NCI-H2171 treated with DMSO at 0.1 percent for 48 hours (cell line): ENCODE results near the gene HSD3B7.

Experiments used
- DNase-seq: peaks from one replicate; lab custom pipeline; 2025; lab: John Stamatoyannopoulos, UW

The HSD3B7 gene

DNA sequence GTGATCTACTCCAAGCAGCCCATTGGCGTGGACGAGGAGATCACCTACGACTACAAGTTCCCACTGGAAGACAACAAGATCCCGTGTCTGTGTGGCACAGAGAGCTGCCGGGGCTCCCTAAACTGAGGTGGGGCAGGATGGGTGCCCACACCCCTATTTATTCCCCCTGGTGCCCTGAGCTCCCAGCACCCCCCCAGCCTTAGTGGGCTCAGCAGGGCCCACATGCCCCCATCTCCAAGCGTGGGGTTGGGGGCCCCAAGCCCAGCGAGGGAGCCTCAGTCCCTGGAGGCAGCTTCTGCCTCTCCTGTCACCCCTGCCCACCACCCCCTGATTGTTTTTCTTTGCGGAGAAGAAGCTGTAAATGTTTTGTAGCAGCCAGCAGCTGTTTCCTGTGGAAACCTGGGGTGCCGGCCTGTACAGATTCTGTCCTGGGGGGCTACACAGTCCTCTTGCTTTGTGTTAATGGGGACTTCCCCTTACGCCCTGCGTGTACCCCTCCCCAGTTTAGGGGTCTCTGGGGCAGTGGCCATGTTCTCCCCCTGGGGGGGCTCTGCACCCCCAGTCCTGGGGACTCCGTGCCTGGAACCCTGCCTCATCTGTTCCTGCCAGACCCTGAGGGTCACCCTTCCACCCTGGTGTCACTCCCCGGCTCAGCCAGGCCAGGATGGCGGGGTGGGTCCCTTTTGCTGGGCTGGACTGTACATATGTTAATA, 953 bp upstream of the HSD3B7 start:
- no peak for DNase-seq

DNA sequence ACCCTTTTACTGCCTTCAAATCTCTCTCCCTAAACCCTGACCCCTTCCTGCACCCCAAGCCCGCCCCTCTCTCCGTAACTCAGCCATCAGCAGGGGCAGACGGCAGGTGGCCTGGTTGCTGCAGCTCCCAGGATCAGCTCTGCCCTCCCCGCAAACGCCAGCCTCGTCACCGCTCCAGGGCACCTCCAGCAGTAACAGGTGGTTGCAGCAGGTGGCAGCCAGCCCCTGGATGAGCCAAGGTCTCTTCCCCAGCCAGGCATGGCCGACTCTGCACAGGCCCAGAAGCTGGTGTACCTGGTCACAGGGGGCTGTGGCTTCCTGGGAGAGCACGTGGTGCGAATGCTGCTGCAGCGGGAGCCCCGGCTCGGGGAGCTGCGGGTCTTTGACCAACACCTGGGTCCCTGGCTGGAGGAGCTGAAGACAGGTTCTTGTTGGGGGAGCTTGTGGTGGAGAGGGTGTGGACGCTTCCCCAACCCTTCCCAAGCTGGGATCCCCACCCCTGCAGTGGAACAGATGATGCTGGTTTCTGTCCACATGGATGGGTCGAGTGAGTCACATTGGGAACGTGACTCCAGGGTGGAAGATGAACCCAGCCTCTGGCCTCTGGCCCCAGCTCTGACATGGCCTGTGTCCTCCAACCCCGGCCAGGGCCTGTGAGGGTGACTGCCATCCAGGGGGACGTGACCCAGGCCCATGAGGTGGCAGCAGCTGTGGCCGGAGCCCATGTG, 558 bp downstream of the HSD3B7 start:
- peak; percentile 88 for DNase-seq

DNA sequence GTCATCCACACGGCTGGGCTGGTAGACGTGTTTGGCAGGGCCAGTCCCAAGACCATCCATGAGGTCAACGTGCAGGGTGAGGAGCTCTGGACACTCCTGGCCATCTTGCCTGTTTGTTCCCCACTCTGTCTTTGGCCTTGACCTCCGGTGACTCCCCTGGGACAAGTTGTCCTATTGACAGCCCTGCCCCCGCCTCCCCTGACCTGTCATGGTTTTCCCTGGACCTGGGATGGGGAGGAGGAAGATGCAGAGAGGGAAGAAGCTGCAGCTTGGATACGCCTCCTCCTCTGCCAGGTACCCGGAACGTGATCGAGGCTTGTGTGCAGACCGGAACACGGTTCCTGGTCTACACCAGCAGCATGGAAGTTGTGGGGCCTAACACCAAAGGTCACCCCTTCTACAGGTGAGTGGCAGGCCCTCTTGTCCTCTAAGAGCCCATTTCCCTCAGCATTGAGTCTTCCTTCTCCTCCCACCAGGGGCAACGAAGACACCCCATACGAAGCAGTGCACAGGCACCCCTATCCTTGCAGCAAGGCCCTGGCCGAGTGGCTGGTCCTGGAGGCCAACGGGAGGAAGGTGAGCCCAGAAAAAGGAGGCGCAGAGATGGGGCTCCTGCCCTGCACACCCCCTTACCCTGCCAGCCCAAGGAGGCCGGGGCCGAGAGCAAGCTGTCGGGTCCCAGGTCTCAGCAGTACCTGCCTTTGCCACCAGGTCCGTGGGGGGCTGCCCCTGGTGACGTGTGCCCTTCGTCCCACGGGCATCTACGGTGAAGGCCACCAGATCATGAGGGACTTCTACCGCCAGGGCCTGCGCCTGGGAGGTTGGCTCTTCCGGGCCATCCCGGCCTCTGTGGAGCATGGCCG, 1.4 kb downstream of the HSD3B7 start:
- DNase-seq, result no peak

DNA sequence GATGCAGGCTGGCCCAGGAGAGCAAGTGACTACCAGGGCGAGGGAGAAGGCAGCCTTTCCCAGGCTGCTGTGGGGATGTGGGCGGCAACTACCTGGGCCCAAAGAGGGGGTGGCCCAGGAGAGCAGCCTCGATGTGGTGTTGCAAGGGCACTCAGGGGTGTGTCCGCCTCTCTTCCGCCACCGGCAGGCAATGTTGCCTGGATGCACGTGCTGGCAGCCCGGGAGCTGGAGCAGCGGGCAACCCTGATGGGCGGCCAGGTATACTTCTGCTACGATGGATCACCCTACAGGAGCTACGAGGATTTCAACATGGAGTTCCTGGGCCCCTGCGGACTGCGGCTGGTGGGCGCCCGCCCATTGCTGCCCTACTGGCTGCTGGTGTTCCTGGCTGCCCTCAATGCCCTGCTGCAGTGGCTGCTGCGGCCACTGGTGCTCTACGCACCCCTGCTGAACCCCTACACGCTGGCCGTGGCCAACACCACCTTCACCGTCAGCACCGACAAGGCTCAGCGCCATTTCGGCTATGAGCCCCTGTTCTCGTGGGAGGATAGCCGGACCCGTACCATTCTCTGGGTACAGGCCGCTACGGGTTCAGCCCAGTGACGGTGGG, 2.7 kb downstream of the HSD3B7 start:
- no peak for DNase-seq

DNA sequence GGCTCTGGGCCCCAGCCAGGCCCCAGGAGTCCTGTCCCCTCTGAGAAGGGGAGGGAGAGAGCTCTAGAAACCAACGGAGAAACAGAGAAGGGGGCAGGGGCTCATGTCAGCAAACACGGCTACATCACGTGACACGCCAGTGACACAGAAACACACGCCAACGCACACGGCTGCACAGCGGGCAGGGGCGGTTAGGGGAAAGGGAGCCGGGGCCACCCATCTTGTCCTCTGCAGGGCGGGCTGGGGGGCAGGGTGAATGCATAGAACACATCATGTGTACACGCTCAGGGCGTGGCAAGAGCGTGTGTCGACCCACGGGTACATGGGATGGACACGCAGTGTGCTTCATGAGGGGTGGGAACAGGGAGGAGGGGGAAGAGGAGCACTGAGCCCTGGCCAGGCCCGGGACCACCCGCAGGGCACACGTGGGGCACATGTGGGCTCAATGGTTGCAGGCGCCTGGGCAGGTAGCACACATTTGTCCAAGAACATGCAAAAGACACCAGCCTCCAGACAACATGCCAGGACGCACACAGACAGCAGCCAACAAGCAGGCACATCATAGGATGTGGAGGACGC, 4.6 kb downstream of the HSD3B7 start:
- no peak for DNase-seq

DNA sequence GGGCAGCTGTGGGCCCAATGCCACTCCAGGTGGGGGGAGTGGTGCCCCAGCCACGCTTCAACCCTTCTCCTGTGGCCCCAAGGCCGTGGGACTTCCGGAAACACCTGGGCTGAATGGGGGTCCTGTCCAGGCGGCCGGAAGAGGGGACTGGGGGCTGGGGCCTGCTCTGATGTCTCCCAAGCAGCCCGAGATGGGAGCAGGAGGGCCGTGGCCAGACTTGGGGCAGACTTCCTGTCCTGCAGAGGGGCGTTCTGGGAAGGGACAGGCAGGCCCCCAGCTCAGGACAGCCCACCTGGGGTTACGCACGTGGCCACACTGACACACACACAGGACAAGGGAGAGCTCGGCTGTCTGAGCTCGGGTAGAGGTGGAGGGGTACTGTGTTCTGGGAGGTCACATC, 5.1 kb downstream of the HSD3B7 start:
- DNase-seq, result no peak

DNA sequence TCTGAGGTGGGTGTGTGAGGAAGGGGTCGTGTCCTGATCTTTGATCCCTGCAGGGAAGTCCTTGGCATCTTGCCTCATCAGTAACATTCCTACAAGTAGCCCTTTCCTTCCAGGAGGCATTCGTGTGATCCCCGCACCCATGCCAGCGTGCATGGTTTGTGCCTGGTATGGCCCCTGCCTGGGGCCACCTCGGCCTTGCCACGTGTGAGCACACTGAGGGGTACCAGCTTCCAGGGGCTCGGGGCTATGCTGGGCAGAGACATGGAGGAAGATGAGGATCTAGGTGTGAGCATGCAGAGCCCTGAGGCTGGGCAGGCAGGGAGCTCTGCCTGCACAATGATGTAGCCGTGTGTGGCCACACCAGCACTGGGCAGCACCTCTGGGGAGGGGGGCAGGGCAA, 6.0 kb downstream of the HSD3B7 start:
- DNase-seq, result no peak

DNA sequence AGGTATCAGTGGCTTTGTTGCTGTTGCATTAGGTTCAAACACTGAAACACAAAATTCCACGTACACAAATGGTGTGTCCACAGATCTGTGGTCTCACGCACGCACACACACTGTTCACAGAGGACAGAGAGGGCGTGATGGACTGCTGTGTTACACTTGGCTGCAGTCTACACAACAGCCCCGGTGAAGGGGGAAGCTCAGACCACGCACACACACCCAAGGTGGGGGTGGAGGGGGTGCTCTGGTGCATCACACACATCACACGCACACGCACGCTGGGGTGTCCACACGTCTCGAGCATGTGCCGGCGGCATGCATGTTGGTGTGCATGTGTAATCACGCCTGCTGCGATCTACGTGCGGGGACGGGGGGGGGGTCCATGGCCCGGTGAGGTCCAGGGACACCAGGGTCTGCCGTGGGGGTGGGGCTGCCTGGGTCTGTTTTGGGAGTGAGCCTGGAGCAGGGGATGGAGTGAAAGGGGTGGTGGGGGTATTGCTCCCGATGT, 7.3 kb downstream of the HSD3B7 start:
- no peak for DNase-seq

DNA sequence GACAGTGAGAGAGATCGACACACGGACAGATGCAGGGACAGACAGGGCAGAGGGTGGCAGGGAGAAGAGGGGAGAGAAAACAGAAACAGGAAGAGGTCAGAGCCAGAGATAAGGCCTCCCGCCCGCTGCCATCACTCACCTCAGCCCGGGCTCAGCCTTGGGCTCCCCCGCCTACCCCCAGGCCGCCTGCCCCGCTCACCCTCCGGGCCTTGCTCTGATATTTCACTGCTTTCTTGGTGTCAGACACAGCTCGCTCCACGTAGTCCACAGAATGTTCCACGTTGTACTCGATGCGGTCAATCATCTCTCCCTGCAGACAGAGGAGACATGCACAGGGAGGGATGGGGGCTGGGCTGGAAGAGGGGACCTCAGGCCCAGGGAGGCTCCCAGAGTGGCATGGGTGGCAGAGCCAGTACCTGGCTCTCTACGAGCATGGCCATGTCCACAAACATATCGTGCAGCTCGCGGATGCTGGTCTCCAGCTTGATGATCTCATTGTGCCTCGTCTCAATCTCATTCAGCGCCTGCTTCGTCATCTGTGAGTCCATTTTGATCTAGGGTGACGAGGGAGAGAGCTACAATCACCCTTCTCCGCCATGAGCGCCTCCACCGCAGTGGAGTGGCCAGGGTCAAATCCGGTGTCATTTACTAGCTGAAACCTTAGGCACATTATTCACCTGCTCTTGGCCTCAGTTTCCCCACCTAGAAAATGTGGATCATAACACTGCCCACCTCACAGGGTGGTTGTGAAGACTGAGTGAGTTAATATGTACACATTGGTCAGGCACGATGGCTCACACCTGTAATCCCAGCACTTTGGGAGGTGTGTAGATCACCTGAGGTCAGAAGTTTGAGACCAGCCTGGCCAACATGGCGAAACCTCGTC, 8.2 kb downstream of the HSD3B7 start:
- no peak for DNase-seq

DNA sequence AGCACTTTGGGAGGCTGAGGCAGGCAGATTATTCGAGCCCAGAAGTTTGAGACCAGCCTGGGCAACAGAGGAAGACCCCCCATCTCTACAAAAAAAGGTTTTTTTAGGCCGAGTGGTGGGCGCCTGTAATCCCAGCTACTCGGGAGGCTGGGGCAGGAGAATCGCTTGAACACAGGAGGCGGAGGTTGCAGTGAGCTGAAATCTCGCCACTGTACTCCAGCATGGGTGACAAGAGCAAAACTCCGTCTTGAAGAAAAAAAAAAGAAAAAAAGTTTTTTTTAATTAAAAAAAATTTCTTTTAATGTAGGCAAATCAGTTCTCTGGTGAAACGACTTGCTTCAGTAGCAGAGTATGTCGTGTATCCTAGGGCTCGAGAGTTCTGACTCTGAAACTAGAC, 10.9 kb downstream of the HSD3B7 start:
- DNase-seq, result no peak

DNA sequence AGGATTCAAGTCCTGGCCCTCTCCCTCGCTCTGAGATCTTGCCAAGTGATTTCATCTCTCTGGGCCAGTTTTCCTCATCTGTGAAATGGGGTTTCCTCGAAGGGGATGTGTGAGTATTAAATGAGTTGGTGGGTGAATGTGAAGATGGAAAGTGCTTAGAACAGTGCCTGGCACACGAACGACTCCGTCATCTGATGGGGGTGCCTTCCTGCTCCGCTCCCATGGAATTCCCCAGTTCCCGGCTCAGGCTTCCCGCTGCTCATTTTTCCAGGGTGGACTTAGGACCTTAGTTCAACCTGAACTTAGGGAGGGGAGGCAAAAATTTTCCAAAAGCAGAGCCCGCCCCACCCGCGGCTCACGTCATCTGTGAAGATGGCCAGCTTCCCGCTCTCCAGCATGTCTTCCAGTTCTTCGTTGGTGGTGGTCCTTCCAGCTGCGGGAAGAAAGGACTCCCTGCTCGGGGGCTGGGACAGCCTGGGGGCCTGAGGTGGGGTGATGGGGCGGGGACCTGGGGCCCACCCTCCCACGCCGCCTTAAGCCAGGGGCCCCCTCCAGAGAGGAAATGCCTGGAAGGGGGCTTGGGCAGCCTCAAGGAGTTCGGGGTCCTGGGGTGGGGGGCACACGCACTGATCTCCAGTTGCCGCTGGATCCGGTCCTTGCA, 11.4 kb downstream of the HSD3B7 start:
- no peak for DNase-seq

DNA sequence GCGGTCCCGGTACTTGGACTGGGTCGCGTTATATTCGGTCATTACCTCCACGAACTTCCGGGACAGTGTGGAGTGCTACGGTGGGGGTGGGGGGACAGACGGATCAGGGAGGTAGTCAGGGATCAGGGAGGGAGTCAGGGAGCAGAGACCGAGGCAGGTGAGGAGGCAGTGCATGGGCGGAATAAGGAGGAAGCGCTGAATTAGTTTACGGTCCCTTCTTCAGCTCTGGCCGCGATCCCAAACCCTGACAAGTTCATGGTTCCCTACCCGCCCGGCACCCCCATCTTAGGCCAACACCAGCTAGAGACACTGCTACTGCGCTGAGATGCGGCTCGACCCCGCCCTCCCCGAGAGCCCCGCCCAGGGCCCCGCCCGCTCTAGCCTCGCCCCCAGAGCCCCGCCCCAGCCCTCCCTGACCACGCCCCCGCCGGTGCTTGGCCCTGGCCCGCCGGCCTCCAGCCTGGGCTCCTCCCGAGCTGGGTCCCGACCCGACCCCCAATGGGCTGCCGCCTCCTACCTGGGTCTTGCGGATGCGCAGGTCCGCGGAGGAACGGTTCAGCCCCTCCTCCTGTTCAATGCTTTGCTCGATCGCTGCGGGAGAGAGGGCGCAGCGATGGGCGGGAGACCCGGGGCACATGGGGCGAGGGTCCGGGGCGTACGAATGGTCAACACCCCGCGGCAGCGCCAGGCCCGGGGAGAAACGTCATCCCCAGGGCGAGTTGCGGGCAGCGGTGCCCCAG, 12.1 kb downstream of the HSD3B7 start:
- peak; percentile 39 for DNase-seq

DNA sequence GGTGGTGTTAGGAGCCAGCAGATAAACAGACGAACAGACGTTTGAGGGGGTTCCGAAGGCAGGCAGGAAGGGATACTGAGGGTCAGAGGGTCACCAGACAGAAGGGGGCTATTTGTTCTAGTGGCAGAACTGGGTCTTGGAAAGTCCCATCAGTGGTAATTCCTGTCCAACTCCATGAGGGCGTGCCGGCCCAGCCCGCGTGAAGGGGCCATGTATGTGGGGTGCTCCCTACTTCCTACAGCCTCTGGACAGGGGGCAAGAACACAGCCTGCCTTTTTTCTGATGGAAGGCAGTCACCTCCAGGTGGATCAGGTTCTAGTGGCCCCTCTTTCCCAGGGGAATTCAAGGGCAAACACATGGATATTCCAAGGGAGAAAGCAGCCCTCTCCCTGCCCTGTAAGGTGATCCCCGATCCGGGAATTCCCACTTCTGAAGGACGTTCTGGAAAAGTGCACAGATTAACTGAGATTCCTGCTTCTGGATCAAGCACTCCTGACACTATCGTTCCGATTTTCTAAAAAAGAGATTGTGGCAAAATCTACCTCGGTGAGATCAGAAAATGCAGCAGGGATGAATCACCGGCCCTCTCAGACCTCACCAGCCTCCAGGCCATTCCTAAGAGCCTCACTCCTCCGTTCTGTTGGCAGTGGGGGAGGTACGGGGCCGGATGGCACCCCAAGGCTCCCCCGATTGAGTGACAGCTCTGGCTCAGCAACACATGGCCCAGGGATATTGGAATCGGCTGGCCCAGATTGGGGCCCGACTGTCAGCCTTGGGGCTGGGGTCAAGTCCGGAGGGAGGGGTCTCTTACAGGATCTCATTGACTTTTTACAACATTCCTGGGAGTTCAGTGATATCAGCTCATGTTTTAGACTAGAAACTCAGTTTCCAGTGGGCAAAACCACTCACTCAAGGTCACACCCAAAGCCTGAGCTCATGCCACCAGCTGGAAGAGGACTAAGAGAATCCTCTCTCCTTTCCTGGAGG, 13.0 kb downstream of the HSD3B7 start:
- DNase-seq, result peak; percentile 33

DNA sequence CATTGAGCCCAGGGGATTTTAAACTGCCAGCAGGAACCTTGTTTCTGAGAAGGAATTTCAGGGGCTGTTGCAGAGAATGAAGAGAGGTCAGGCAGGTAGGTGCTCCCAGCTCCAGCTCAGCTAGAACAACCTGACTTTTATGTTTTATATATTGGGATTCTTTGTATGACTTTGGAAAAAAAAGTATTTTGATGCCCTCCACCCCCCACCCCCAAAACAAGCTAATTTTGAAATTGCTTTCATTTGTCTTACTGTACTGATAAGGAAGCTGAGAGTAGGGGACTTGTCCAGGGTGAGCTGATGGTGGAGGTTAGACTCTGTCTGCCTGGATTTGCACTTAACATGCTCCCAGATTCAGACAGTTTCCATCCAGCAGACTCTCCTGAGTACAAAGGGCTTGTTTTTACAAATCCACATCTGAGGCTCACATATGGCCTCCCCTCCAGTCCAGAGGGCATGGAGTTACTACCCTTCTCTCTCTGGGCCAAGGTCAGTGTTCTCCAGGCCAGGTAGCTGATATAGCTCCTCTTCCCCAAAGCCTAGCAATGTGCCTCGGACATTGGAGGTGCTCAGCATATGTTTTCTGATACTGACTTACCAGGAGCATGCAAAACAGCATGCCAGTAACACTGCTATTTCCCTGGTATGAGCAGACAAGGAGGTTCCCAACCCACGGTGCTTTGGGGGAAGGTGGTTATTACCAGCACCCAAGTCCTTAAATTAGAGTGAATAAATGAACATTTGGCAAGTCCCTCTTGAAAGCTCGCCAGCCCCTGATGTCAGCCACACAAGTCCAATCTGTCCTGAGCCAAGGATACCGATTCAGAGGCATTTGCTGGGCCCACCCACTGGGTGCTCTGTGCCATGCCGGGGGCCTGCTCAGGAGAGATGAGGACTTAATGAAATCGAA, 14.1 kb downstream of the HSD3B7 start:
- DNase-seq, result peak; percentile 5

DNA sequence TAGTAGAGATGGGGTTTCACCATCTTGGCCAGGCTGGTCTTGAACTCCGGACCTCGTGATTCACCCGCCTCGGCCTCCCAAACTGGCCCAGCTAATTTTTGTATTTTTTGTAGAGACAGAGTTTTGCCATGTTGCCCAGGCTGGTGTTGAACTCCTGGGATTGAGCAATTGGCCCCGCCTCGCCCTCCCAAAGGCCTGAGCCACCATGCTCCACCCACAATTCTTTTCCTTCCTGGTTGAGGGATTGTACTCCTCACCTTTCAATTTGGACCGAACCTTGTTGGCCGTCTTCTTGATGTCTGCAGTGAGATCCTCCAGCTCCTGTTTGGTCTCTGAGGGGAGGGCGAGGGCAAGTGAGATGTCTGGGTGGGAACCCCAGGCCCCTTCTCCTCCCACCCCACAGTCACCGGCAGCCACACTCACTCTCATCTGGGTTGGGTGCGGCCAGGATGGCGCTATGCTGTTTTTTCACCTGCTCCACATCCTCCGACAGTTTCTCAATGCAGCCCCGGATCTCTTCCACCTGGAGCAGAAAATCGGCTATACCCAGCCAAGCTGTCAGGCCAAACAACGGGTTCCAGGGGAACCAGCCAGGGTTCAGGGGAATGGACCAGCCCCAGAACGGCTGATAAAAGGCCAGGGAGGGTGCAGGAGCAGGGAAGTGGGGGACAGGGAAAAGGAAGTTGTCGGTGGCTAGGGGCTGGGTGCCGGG, 15.8 kb downstream of the HSD3B7 start:
- no peak for DNase-seq

DNA sequence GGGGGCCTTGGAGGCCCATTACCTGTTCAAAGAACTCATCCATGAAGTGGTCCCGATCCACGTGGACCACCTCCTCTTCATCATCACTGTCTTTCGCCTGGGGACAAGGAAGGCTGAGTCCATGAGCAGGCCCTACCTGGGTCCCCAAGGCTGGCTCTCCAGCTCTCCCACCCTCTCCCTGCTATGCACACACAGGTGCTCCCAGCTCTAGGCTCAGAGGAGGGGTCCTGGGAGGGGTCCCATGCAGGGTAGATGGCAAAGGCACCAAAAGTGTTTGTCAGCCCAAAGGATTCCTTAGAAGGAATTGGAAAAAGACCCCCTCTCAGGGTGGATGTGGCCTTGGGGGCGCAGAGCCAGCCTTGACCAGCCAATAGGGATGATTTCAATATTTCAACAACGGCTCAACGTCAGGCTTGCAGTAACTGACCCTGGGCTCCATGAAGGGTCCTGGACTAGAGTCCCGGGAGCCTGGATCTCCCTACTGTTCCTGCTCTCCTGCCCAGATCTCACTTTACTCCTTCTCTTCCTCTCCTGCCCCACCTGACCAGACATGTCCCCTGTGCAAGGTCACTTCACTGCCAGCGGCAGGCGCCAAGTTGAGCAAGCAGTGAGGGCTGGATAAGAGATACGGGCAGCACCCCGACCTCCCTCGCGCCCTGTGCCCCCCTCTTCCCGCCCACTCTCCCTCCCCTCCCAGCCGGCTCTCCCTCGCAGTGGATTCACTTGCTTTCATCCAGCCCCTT, 16.7 kb downstream of the HSD3B7 start:
- DNase-seq, result no peak
